ENCODE data around the gene C6orf58.

GRCh38 chr6:127564761-127565160, 12.2 kb upstream of the C6orf58 start:
- TF ChIP-seq CTCF (IDR thresholded peaks at IDR 0.05) (no peak), EP300 (IDR thresholded peaks at IDR 0.05) (no peak), POLR2A (IDR thresholded peaks at IDR 0.05; ENCODE audit: low read depth) (no peak)

Data from esophagus muscularis mucosa (tissue), 4 donors.